ENCODE measurements around the gene ADAM12.

The ADAM12 gene

DNA sequence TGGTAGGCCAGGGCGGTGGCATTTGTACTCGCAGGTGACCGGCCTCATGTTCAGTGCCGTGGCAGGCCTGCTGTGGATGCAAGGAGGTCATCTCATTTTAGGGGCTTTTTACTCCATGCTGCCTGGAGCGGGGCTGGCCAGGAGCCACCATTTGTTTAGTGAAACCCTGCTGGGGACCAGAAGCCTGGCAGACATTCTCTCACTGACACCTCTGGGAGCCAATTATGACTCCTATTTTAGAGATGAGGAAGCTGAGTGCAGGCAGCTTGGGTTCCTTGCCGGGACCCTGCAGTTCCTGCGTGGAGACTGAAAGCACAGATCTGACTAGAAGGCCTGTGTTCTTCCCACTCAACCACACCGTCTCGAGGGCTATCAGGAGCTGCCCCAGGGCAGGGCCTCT lies 305.3 kb downstream of the ADAM12 start:
- no peak for DNase-seq (ENCODE audit: low spot score)

DNA sequence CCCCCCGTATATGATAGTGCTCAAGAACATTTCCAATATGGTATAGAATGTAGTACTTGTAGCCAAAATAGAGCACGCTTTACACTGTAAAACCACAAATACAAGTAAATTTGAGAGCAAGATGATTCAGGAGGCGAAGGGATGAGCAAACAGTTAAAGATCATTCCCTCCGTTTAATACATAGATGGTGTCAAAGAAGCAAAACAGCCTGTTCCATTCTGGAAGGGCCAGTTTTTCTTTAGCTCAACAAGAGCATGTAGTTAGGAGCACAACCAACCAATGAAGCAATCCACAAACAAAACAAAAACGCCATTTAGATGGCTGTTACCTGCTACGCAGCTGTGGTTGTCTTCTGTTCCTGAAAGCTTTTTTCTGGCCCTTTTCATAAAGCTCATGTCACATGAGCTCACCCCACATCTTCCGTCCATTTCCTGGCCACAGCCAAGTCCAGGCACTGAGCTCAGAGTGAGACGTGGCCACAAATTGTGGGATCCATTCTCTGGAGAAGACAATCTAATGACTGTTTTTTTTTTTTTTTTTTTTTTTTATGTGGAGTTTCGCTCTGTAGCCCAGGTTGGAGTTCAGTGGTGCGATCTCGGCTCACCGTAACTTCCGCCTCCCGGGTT lies 306.3 kb downstream of the ADAM12 start:
- no peak for DNase-seq (ENCODE audit: low spot score)

DNA sequence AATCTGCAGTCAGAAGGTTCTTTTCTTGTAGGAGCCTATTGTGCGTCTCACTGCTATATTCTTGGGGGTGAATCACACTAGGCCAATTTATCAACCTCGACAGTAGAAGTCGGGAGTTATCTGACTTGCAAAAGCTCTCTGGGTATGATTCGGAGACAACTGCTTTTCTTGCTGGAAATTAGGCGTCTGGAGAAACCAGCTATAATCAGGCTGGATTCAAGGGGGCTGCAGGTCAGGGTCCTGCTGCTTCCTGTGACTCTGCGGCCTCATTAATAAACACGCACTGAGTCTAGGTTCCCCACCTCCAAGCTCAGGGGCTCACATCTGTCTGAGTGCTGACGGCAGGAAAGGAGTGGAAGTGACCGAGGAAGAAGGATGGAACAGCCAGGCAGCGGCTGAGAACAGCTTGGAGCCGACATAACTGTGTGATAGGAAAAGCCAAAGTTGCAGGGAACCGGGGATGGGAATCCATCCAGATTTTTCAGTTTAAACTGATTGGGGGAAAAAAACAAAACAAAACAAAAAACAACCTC lies 307.3 kb downstream of the ADAM12 start:
- no peak for DNase-seq (ENCODE audit: low spot score)

DNA sequence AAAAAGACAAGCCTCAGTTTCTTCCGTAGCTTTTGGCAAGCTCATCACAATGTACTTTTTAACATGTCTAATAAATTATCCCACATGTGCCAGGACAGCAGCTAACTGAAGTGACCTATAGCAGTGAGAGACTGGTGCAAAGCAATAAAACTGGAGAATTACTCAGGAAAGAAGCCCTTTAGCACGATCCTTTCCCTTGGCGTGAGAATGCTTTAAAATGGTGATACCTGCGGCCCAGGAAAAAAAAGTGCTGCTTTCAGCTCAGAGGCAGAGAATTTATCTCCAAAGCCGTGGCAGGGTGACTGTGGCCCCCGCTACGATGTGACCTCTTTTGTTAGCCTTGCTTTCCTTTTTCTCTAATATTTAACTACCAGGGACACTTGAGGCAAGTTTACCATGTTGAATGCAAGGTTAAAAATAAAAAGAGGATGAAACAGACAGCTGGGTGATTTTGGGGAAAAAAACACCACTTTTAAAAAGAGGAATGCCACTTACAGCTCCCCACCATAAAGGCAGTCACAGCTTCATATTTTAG lies 307.9 kb downstream of the ADAM12 start:
- no peak for DNase-seq (ENCODE audit: low spot score)

DNA sequence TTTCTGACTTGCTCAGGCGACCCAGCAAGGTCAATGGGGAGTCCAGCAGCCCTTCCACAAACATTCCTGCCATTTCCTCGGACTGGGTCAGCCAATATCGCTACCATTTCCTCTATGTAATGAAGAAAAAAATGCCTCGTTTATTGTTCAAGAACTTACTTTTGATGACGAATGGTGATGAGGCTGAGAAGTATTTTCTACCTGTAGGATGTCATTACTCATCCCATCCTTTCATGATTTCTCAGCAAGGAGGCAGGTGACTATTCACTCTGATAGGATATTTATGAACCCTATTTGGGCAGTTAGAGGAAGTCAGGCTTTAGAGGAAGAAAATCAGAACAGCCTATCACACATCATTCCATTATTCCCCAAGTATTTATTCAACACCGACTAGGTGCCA lies 313.3 kb downstream of the ADAM12 start:
- DNase-seq (ENCODE audit: low spot score): no peak

DNA sequence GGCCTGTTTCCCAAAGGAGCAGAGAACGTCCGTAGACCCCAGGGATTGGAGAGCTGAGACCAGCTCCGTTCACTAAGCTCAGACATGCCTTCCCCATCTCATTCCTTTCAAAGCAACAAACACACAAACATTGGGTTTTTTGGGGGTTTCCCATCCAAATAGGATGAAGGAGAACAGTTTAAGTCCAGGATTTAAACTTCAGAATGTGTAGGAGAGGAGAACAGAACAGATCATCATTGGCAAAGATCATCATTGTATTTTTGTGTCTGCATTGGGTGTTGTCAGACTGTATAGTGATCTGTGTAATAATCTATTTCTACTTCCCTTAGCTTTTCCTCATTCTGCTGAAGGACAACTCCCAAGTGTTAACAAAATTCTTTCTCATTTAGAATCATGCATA lies 314.0 kb downstream of the ADAM12 start:
- DNase-seq (ENCODE audit: low spot score): no peak

DNA sequence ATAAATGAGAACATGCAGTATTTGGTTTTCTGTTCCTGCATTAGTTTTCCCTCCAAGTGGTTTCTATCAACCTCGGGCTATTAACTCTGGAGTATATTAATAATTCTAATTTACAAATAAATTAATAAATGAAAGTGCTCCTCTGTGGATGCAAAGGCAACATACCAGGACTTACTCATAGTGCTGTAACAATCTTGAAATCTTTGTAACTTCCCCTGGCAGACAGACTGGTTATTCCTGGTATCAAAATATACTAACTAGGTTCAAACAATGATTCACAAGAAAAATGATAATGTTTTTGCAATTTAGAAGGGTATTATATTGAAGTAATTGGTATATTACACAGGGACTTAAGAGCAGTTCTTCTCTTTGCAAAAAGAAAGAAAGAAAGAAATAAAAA lies 314.7 kb downstream of the ADAM12 start:
- no peak for DNase-seq (ENCODE audit: low spot score)

DNA sequence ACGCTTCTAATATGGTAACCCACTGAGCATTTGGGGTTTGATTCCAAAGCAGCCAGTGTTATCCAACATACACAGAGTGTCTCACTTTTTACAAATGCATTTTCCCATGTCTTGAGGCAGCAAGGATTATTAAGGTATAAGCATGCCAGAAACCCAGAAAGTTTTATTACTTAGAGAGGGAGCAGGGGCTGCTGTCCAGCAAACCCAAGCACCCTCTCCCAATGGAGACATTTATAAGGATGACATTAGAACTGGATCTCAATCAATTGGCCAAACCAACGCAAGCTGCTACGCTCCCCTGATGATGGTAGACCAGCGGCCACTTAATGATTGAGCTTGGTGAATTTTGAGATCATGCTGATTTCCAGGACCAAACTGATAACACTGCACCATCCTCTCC lies 315.7 kb downstream of the ADAM12 start:
- no peak for DNase-seq (ENCODE audit: low spot score)

DNA sequence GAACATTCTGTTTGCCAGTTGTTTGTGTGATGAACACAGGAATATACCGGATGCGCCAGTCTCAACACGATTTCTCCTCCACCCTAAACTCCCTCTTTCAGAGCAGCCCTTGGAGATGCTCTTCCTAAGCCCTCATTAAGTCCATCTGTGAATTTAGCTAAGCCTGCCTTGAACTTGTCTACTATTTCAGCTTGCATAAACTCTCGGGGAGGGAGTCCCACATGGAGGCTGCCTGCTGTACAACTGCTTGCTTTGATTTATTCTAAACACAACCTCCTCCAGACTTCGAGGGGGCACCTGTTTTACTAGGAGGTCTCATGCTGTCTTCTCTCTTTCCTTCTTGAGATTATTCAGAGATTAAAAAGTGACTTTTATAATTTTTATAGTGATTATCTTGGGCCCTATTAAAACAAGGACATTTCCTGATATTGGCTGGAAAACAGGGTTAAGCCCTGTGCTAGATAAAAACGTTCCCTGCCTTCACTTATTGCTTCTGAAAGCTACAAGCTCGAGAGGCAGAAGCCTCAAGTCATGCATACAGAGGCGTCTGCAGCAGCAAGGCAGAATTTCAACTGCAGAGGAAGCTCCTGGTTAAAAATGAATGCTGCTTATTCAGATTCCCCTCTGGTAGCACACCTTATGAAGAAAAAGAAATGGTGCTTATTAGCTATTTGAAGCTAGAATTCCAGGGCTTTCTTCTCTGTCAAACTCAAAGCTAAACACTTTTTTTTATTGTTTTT lies 317.6 kb downstream of the ADAM12 start:
- DNase-seq (ENCODE audit: low spot score): no peak

DNA sequence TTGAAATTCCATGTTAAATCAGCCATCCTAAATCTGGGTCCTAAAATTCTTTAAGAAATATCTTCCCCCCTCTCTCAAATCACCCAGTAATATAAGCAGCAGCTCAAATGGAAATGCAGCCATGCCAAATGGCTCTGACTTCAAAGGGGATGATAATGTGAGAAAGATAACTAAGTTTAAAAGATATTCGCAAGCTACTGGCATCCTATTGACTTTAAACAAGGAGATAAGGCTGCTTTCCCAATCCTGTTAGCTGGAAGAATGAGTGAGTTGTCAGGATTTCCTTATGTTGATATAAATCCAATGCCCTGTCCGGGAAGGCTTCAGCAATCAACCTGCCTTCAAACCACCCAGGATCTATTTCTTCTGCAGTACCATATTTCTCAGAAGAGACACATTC lies 320.0 kb downstream of the ADAM12 start:
- DNase-seq (ENCODE audit: low spot score): no peak

DNA sequence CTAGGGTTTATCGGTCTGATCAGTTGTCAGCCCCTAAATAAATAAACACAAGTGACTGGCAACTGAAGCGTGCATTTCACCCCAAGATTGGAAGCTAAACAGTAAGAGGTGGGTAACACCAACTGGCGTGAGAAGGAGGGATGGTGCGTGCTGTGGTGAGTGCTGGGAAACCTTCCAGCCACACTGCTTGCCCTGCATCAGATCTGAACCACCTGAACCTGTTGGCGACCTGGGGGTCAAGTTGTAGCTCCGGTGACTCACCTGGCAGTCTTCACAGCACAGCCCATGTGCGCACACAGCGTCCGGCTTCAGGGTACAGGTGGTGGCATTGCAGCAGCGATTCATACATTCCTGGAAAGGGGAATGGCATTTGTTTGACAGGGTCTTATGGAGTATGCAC lies 321.8 kb downstream of the ADAM12 start:
- DNase-seq (ENCODE audit: low spot score): no peak

DNA sequence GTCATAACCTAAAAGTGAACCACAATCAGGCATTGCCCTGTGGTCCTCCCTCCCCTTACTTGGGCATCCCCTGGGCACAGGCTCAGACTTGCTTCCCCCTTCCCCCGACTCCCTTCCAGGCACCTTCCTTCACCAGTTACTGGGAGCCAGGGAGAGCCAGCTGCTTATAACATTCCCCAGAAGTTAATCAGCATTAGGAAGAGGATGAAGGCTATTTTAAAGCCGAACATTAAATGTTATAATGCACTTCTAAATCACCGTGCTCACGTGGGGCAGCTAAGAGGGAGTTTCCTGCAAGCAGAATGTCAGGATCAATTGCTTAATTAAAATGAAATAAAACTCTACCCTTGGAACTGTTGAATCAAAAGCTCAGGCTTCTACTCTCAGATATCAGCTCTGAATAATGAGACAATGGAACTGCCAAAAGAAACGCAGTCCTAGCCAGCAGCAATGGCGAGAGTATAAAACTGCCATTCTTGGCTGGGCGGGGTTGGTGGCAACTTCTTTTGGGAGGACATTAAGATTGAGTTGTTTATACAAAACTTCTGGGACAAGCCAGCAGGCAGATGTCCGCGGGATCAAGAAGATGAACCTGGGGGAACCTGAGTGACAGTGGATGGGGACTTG lies 322.4 kb downstream of the ADAM12 start:
- DNase-seq (ENCODE audit: low spot score): no peak

DNA sequence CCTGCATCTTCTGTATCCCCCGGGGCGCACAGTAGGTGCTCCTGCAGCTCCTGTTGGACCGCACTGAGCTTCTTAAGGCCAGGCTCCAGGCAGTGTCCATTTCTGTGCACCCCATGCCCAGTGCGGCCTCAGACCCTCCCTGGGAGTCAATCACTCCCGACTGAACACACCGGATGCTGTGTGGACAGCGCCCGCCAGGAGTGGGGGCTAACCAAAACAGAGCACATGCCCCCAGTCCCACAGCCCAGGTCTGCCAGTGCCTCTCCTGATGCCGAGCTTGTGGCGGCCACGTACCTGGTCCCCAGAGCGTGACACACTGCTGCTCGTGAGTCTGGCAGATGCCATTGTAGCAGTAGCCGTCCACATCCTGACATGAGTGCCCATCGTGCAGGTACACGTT lies 323.8 kb downstream of the ADAM12 start:
- DNase-seq (ENCODE audit: low spot score): no peak

DNA sequence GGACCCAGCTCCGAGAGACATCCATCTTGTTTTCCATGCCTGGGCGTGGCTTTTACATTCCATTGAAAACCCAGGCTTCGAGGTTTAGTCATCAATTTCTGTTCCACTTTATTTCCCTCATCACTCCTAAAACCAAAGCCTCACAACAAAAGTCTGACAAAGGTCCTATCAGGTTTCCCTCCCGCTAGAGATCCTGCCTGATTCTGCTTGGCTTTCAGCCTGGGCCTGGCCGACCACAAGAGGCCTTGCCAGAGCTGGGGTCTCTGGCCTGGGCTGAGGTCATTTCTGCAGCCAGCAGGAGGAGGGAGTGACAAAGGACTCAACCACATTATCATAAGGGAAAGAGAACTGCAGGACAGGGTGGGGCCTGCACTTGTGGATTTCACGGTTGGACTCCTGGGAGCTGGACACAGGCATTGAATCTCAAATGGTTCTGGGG lies 324.9 kb downstream of the ADAM12 start:
- DNase-seq (ENCODE audit: low spot score): no peak

DNA sequence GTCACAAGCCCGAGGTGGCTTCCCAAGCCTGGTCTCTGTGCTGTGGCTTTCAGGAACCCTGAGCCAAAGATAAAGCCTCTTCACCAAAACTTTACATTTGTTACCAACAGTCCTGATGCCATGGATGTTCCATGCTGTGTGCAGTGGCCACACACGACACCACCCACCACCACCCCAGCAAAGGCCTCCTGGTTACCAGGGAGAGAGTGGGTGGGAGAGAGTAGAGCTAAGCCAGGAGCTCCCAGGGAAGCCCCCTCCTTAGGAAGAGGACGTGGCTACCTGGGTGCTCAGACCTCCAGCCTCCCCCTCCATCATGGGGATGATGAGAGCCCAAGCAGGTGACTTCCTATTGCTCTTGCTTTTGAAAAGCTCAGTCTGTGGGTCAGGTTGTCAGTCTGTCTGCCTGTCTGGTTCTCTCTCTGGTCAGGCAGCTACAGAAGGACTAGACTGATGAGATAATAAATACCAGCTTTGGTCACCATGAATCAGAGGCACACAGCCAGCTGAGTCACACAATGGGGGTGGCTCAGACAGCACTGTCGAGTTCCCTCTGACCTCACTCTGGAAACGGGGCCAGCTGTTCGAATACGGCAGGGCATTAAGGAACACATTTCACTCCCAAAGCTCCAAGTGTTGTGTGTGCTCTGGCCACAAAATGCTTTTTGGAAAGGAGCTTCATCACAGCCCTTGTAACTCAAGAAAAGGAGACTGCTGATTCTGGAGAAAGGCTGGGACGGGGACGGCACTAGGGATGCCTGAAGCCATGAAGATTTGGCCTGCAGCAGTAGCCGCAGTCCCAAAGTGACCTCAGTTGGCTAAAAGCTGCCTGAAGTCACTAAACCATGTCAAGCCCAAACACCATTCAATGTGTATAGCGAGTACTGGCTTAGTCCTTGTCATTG lies 325.9 kb downstream of the ADAM12 start:
- peak; percentile 95 for DNase-seq (ENCODE audit: low spot score)

DNA sequence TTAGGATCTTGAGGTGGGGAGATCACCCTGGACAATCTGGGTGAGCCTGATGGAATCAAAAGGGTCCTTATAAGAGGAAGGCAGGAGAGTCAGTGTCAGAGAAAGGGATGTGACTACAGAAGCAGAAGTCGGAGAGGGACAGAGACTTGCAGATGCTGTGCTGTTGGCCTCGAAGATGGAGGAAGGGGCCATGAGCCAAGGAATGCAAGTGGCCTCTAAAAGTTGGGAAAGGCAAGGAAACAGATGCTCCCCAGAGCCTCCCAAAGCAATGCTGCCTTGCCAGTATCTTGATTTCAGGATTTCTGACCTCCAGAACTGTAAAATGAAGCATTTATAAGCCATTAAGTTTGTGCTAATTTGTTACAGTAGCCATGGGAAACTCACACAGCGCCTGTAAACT lies 326.8 kb downstream of the ADAM12 start:
- DNase-seq (ENCODE audit: low spot score): no peak

DNA sequence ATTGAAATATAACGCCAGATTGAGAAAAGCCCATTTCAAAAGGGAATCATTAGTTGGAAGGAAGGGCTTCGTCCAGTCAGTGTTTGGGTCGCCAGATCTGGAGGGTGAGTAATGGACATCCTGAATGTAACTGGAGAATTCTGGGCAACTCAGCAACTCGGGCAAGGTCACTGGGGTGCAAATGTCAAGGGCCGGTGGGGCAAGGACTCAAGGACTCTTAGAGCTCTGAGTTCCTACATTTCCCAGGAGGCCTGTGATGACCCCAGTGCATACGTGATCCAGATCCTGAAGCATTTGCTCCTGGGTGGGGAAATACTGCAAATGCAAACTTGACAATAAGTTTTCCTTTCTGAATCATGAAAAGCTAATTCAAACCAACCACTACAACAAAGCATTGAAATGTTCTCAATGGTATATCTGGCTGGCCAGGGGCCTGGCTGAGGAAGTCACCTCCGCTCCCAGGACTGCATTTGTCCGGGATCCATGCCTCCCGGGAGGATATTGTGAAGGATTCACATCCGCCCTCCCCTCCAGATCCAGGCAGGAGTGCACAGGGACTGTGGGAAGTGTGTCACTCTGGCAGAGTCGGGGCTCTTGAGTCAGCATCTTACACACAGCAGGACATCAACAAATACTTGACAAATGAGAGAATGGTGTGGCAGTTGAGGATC lies 327.9 kb downstream of the ADAM12 start:
- DNase-seq (ENCODE audit: low spot score): no peak

DNA sequence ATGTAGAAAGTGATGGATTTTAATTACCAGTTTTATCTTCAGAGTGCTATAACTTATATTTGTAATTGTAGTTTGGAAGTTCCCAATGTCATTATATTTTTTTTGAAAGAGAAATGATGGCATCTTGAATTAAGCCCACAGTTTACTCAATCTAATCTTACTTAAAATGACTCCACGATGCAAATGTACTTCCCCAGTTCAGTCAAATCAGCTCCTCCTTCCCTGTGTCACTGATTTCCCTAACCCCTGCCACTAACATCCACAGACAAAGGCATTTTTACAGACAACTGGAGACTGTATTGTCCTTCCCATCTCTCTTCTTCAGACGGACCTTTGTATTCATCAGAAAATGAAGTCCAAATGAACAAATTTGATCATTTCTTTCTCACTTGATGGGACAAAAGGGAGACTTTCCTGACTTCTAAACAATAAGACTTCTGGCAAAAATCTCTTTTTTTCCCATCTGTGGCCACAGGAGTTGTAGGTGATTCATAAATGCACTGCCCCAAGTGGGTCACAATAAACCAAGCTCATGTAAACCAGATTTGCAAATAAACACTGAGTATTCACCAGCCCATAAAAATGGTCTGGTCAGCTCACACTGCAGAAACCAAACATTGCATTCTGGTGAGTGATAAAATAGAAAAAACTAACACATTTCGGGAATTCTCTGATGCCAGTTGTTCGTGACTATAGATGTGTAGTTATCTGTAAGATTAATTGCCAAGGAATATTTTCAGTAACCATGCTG lies 329.0 kb downstream of the ADAM12 start:
- peak; percentile 25 for DNase-seq (ENCODE audit: low spot score)

DNA sequence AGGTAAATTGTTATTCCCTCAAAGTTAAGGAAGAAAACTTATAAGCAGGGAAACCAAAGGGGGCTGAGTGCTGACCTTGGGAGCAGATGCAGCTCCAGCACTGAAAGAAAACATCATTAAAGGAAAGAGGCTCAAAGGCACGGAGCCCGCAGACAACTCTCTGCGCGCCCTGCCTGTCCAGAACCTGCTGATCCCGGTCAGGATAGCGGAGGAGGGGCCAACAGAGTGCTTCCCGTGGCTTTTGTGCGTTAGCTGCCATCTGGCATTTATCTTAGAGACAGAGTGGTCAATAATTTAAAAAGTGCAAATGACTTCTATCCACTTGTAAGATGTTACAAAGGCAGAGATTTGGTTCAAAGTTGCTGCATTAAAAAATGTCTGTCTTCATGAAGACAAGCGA lies 329.8 kb downstream of the ADAM12 start:
- no peak for DNase-seq (ENCODE audit: low spot score)

DNA sequence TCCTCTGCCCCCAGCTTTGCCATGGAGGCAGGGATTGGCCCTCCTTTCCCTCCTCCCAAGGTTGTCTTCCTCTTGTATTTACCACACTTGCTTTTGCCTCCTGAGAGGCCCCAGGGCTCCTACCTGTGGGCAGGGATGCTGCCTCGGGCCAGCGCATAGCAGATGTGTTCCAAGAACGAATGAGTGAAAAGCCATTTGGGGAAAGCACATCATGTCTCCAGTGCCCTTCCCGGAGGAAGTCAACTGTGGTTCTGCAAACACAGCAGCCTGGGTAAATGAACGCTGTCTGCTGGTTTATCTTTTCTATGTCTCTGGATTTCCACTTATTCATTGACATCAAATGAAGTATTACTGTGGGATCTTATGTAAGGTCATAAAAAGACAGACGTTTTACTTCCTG lies 330.2 kb downstream of the ADAM12 start:
- no peak for DNase-seq (ENCODE audit: low spot score)

DNA sequence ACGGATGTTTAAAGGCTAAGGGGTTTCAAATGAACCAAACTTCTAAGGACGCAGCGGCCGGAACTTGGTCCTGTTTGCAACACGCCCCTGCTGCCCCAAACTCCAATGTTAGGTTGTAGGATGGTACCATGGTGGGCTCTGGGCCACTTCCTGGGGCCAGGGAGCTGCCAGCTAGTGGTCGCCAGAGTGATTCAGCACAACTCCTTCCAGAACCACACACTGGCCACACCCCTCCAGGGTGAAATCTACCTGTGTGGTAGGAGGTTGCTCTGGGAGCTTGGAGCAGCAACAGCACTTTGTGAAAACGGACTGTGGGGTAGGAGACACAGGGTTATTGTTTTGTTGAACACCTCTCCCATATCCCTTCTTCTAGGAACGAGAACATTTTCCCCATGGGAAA lies 330.8 kb downstream of the ADAM12 start:
- no peak for DNase-seq (ENCODE audit: low spot score)
